DOHH2 (cell line): ENCODE results near the gene PRKAR1B.

Experiments used
- H3F3A ChIP-seq: fragments of 200-600 bp; sonication (generic), shearing (Covaris generic); 2 replicates; pipeline ENCODE4 v1.6.0; 2016; ENCODE audit warnings: antibody characterized with exemption, mild to moderate bottlenecking; ENCODE audit not compliant: control insufficient read depth, insufficient read depth
- H3K27ac ChIP-seq: fragments of 200-600 bp; sonication (generic); 2 replicates; pipeline ENCODE4 v1.5.1; 2014; ENCODE audit warnings: low read depth, mild to moderate bottlenecking, low read length, moderate library complexity
- H3K27me3 ChIP-seq: fragments of 200-600 bp; sonication (generic); 2 replicates; pipeline ENCODE4 v1.6.1; 2014; ENCODE audit warnings: mild to moderate bottlenecking, low read length, mixed read lengths; ENCODE audit not compliant: control insufficient read depth
- H3K36me3 ChIP-seq: fragments of 200-600 bp; sonication (generic); 2 replicates; pipeline ENCODE4 v1.6.1; 2014; ENCODE audit warnings: mild to moderate bottlenecking, low read length, moderate library complexity, mixed read lengths; ENCODE audit not compliant: control insufficient read depth
- H3K4me1 ChIP-seq: fragments of 200-600 bp; sonication (generic); 2 replicates; pipeline ENCODE4 v1.6.1; 2014; ENCODE audit warnings: mild to moderate bottlenecking, low read length, mixed read lengths; ENCODE audit not compliant: control insufficient read depth
- H3K4me2 ChIP-seq: fragments of 200-600 bp; sonication (generic); 2 replicates; pipeline ENCODE4 v1.6.0; 2014; ENCODE audit warnings: mild to moderate bottlenecking, low read length, moderate library complexity
- H3K4me3 ChIP-seq: fragments of 200-600 bp; sonication (generic); 2 replicates; pipeline ENCODE4 v1.5.1; 2014; ENCODE audit warnings: mild to moderate bottlenecking, low read length, mixed read lengths
- H3K79me2 ChIP-seq: fragments of 200-600 bp; sonication (generic); 2 replicates; pipeline ENCODE4 v1.6.1; 2014; ENCODE audit warnings: mild to moderate bottlenecking, low read length, mixed read lengths; ENCODE audit not compliant: control insufficient read depth
- H3K9me2 ChIP-seq: fragments of 200-600 bp; sonication (generic); replicated peaks from 2 replicates; pipeline ENCODE4 v1.6.1; 2014; ENCODE audit warnings: mild to moderate bottlenecking, low read length, mixed read lengths; ENCODE audit not compliant: control insufficient read depth
- H3K9me3 ChIP-seq: fragments of 200-600 bp; sonication (generic); 2 replicates; pipeline ENCODE4 v1.6.1; 2014; ENCODE audit warnings: antibody characterized with exemption, low read length, mixed read lengths; ENCODE audit not compliant: control insufficient read depth, insufficient read depth
- H4K20me1 ChIP-seq: fragments of 200-600 bp; sonication (generic); 2 replicates; pipeline ENCODE4 v1.6.0; 2014; ENCODE audit warnings: low read depth, mild to moderate bottlenecking, antibody characterized with exemption, low read length, moderate library complexity; ENCODE audit not compliant: control insufficient read depth, insufficient read depth
- EZH2phosphoT487 ChIP-seq: fragments of 200-600 bp; sonication (generic); IDR thresholded peaks from 2 replicates; pipeline ENCODE4 v1.6.1; 2017; ENCODE audit warnings: borderline replicate concordance, mild to moderate bottlenecking, antibody characterized with exemption, low read length, moderate library complexity, mixed read lengths
- TF ChIP-seq, protein P1 (sequence below): fragments of 200-600 bp; sonication (generic); IDR thresholded peaks from one replicate; pipeline ENCODE4 v1.5.1; 2014; ENCODE audit warnings: antibody characterized with exemption, mild to moderate bottlenecking, low read depth, low read length; ENCODE audit not compliant: poor library complexity, severe bottlenecking

PRKAR1B gene

DNA sequence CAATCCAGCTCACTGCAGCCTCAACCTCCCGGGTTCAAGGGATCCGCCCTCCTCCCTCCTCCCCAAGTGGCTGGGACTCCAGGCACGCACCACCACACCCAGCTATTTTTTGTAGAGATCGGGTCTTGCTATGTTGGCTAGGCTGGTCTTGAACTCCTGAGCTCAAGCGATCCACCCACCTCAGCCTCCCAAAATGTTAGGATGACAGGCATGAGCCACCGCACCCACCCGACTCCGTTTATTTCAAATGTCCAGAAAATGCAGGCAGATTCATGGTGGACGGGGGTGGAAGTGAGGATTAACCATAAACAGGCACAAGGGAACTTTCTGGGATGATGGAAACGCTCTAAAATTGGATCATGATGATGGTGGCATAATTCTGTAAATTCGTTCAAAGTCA lies 85.1 kb downstream of the PRKAR1B start:
- no peaks in the 10 kb centered on the region; the same call in 1 of the 2 replicates for H3K4me1 ChIP-seq
- H3K27me3 ChIP-seq, result no peaks in the 10 kb centered on the region
- H3F3A ChIP-seq, result no peaks in the 10 kb centered on the region
- 0 out of 2 replicates have a peak, but pooled peaks cover 3% of the 10 kb centered on the region for H4K20me1 ChIP-seq
- no peak overlapping the region for H3K4me3 ChIP-seq
- H3K4me2 ChIP-seq, result no peak overlapping the region
- H3K9me2 ChIP-seq, result no peaks in the 10 kb centered on the region
- H3K27ac ChIP-seq, result no peak overlapping the region
- H3K79me2 ChIP-seq, result peaks cover 14% of the 10 kb centered on the region
- peaks cover 11% of the 10 kb centered on the region; the same call in 1 of the 2 replicates for H3K36me3 ChIP-seq
- TF ChIP-seq EZH2phosphoT487, result no peak
- TF ChIP-seq, protein P1, sequence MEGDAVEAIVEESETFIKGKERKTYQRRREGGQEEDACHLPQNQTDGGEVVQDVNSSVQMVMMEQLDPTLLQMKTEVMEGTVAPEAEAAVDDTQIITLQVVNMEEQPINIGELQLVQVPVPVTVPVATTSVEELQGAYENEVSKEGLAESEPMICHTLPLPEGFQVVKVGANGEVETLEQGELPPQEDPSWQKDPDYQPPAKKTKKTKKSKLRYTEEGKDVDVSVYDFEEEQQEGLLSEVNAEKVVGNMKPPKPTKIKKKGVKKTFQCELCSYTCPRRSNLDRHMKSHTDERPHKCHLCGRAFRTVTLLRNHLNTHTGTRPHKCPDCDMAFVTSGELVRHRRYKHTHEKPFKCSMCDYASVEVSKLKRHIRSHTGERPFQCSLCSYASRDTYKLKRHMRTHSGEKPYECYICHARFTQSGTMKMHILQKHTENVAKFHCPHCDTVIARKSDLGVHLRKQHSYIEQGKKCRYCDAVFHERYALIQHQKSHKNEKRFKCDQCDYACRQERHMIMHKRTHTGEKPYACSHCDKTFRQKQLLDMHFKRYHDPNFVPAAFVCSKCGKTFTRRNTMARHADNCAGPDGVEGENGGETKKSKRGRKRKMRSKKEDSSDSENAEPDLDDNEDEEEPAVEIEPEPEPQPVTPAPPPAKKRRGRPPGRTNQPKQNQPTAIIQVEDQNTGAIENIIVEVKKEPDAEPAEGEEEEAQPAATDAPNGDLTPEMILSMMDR, result no peak
- H3K9me3 ChIP-seq, result no peaks in the 10 kb centered on the region; the same call in 1 of the 2 replicates

DNA sequence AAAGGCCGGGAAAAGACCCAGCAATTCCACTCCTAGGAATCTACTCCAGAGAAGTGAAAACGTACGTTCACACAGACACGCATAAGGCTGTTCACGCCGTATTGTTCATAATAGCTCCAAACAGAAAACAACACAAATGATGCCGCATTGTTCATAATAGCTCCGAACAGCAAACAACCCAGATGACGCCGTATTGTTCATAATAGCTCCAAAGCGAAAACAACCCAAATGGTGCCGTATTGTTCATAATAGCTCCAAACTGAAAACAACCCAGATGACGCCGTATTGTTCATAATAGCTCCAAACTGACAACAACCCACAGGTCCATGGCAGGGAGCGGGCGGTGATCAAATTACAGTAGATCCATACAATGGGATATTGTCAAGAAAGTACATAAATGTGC lies 85.8 kb downstream of the PRKAR1B start:
- Histone ChIP-seq H3K4me3 (no peak overlapping the region), H4K20me1 (0 out of 2 replicates have a peak, but pooled peaks cover 3% of the 10 kb centered on the region)
- TF ChIP-seq, protein P1, result no peak

DNA sequence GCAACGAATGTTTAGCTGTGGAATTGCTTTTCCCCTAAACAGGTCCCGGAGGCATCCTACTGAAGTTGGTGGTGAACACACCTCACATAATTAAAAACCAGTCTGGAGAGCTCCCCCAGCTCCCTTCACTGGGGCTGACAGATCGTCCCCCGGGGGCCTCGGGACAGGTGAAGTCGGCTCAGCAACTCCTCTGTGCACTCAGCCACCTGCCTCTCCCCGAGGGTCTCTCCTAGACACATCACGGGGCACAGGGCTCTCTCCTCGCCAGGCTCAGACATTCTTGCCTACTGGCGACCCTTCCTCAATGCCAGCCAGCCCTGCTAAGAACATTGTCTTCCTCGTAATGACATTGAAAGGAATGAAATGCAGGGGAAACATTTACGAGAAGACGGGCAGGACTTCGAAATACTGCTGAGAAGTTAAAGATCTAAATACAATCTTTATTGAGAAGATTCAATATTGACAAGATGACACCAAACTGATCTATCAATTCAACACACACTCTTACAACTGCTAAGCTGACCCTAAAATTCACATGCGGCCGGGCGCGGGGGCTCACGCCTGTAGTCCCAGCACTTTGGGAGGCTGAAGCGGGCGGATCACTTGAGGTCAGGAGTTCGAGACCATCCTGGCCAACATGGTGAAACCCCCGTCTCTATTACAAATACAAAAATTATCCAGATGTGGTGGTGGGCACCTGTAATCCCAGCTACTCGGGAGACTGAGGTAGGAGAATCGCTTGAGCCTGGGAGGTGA lies 88.6 kb downstream of the PRKAR1B start:
- H3K27me3 ChIP-seq, result no peaks in the 10 kb centered on the region
- TF ChIP-seq EZH2phosphoT487, result no peak
- TF ChIP-seq, protein P1, result no peak
- no peak overlapping the region for H3K27ac ChIP-seq
- H3K4me1 ChIP-seq, result no peaks in the 10 kb centered on the region; the same call in 1 of the 2 replicates
- 0 out of 2 replicates have a peak, but pooled peaks cover 3% of the 10 kb centered on the region for H4K20me1 ChIP-seq
- no peaks in the 10 kb centered on the region for H3K36me3 ChIP-seq
- no peaks in the 10 kb centered on the region for H3F3A ChIP-seq
- no peaks in the 10 kb centered on the region for H3K9me2 ChIP-seq
- H3K4me3 ChIP-seq, result no peak overlapping the region
- H3K9me3 ChIP-seq, result no peaks in the 10 kb centered on the region
- no peak overlapping the region for H3K4me2 ChIP-seq
- peaks cover 21% of the 10 kb centered on the region for H3K79me2 ChIP-seq

More for the DNA sequence above, 85.8 kb downstream of the PRKAR1B start:
- Histone ChIP-seq H3K36me3 (peaks cover 8% of the 10 kb centered on the region; the same call in 1 of the 2 replicates), H3K4me1 (no peaks in the 10 kb centered on the region; the same call in 1 of the 2 replicates), H3K4me2 (no peak overlapping the region), H3K9me3 (no peaks in the 10 kb centered on the region; the same call in 1 of the 2 replicates), H3K79me2 (peaks cover 19% of the 10 kb centered on the region), H3K27me3 (no peaks in the 10 kb centered on the region), H3K27ac (no peak overlapping the region), H3F3A (no peaks in the 10 kb centered on the region), H3K9me2 (no peaks in the 10 kb centered on the region)
